ENCODE results near the gene PHYKPL.
A peak's percentile ranks its signal among the peaks of the same experiment; 100 is the strongest.

PHYKPL gene

GRCh38 chr5:178206166-178207101 is 26.2 kb downstream of the PHYKPL start:
- peak overlapping the region; percentile 75 for H3K4me3 ChIP-seq (ENCODE audit: control insufficient read depth, low read depth, low read length)
- DNase-seq (ENCODE audit: low read depth) = no peak
- TF ChIP-seq, protein P1, sequence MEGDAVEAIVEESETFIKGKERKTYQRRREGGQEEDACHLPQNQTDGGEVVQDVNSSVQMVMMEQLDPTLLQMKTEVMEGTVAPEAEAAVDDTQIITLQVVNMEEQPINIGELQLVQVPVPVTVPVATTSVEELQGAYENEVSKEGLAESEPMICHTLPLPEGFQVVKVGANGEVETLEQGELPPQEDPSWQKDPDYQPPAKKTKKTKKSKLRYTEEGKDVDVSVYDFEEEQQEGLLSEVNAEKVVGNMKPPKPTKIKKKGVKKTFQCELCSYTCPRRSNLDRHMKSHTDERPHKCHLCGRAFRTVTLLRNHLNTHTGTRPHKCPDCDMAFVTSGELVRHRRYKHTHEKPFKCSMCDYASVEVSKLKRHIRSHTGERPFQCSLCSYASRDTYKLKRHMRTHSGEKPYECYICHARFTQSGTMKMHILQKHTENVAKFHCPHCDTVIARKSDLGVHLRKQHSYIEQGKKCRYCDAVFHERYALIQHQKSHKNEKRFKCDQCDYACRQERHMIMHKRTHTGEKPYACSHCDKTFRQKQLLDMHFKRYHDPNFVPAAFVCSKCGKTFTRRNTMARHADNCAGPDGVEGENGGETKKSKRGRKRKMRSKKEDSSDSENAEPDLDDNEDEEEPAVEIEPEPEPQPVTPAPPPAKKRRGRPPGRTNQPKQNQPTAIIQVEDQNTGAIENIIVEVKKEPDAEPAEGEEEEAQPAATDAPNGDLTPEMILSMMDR (IDR thresholded peaks at IDR 0.05; ENCODE audit: control insufficient read depth, insufficient read depth, low read depth, low read length, missing control alignments) = no peak

DNA sequence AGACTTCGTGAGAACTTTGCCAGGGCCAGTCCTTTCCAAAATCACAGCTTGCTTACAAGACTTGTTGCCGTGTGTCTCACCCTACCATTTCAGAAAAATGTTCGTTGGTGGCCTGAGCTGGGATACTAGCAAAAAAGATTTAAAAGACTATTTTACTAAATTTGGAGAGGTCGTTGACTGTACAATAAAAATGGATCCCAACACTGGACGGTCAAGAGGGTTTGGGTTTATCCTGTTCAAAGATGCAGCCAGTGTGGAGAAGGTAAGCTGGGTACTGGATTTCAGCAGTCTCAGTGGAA is 26.9 kb downstream of the PHYKPL start:
- DNase-seq (ENCODE audit: low read depth) = no peak
- peak overlapping the region; percentile 75 for H3K4me3 ChIP-seq (ENCODE audit: control insufficient read depth, low read depth, low read length)
- TF ChIP-seq, protein P1 (IDR thresholded peaks at IDR 0.05; ENCODE audit: control insufficient read depth, insufficient read depth, low read depth, low read length, missing control alignments) = no peak

DNA sequence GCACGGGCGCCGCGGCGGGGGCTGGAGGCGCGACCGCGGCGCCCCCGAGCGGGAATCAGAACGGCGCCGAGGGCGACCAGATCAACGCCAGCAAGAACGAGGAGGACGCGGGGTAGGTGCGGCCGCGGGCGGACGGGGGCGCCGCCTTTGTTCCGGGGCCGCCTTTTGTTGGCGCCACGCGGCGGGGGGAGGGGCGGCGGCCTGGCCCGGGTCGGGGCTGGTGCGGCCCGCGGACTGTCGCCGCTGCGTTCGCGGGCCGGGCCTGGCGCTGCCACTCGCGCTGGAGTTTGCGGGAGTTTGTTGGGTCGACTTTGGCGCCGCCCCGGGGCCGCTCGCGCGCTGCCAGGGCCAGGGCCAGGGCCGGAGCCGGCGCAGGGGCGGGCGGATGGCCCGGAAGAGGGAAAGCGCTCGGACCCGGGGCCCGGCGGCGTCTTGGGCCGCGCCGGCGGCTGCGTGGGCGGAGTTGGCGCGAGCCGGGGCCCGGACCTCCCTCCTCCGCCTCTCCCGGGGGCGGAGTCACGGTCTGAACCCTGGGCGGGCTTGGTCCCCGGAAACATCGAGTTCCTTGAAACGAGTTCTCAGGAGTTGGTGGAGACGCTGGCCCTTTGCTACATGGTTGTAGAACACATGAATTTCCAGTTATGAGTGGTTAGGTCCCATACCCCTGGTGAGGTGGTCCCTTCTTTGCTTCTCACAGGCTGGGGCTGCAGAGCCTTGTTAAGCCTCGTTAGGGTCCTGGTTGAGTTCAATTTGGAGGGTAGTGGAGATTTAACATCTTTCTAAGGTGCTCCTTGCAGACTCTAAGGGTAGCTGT is 27.5 kb downstream of the PHYKPL start:
- DNase-seq (ENCODE audit: low read depth) = no peak
- TF ChIP-seq, protein P1 (IDR thresholded peaks at IDR 0.05; ENCODE audit: control insufficient read depth, insufficient read depth, low read depth, low read length, missing control alignments) = no peak

DNA sequence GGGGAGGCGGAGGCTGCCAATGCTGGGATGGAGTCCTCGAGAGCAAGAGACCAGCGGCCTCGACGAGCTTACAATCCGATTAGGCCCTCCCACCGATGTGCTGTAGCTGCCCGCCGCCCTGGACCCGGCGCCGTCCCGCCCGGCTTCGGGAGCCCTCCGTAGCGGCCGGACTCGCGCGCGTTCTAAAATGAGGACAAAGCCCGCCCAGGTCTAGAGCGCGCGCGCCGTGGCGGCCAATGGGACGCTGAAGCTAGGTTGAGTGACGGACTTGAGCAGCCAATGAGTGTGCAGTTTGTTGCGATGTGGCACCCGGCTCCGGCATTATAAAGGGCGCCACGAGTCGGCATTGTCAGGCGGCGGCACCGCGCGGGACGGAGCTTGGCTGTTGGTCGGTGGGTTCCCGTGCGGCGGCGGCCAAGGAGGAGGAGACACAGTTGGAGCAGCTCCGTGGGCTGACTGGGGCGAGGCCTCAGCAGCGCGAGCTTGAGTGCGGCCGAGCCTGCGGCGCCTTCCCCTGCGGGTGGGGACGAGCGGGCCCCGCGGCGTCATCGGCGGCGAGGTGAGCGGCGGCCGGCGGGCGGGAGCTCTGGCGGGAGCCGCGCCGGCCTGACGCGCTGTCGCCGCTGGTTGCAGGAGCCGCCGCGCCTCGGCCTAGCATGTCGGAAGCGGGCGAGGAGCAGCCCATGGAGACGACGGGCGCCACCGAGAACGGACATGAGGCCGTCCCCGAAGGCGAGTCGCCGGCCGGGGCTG is 28.2 kb downstream of the PHYKPL start, which contains the start of gene HNRNPAB:
Gene HNRNPAB, plus strand, starts transcription at position 352 of the 753 bp plus-strand sequence. Its CDS starts 305 bp downstream, at position 657.
- DNase-seq (ENCODE audit: low read depth) = peak; percentile 91
- TF ChIP-seq, protein P1 (IDR thresholded peaks at IDR 0.05; ENCODE audit: control insufficient read depth, insufficient read depth, low read depth, low read length, missing control alignments) = no peak
- H3K4me3 ChIP-seq (ENCODE audit: control insufficient read depth, low read depth, low read length) = peak within 1 kb of the TSS; percentile 75

More for the DNA sequence above, 27.5 kb downstream of the PHYKPL start:
- peak overlapping the region; percentile 75 for H3K4me3 ChIP-seq (ENCODE audit: control insufficient read depth, low read depth, low read length)

GRCh38 chr5:178203670-178204181 is 28.9 kb downstream of the PHYKPL start:
- DNase-seq (ENCODE audit: low read depth) = no peak
- H3K4me3 ChIP-seq (ENCODE audit: control insufficient read depth, low read depth, low read length) = peak overlapping the region; percentile 75
- TF ChIP-seq, protein P1 (IDR thresholded peaks at IDR 0.05; ENCODE audit: control insufficient read depth, insufficient read depth, low read depth, low read length, missing control alignments) = no peak

DNA sequence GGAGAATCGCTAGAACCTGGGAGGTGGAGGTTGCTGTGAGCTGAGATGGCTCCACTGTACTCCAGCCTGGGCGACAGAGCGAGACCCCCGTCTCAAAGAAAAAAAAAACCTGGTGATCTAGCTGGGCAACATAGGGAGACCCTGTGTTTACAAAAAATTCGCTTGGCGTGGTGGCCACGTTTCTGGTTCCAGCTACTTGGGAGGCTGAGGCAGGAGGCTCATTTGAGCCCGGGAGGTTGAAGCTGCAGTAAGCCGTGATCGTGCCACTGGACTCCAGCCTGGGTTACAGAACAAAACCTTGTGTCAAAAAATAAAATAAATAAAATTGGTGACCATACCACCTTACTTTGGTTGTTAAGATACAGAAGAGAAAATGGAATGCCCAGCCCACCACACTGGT is 30.1 kb downstream of the PHYKPL start:
- DNase-seq (ENCODE audit: low read depth) = no peak
- H3K4me3 ChIP-seq (ENCODE audit: control insufficient read depth, low read depth, low read length) = no peak overlapping the region
- TF ChIP-seq, protein P1 (IDR thresholded peaks at IDR 0.05; ENCODE audit: control insufficient read depth, insufficient read depth, low read depth, low read length, missing control alignments) = no peak

Measured in AG09309 (cell line).